ENCODE results near the gene CTTNBP2. TPM values are rescaled to one million over a fixed set of nuclear protein-coding genes. Genes with fewer than 3 reads are reported as not detected.

The CTTNBP2 gene
- total and polyA plus RNA-seq, 10 of the 15 experiments (the other 5 are each of a cell fraction or from before 2014, with no cell fraction given) = 0.04 to 0.43 TPM; not detected in 8

DNA sequence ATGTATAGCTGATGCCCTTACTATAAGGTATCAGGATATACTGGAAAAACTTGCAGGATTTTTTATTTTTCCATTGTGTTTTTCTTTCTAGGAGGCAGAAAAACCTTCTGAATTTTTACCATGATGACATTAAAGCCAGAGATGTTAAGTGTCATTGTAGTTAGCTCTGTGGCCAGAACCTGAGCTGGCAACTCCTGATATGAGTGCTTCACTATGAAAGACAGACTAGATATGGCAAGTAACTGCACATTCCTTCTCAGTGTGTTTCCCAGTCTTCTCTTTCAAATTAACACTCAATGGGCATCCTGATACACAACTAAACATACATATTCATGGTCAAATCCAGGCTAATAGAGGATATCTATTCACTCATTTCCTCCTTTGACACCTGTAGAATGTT lies 166.2 kb downstream of the CTTNBP2 start:
- no TSS peak for BruUV-seq (replicated peaks)
- Histone ChIP-seq H2AFZ (ENCODE audit: control insufficient read depth, low read depth, low read length) (no peak overlapping the region), H3K4me3 (no peak overlapping the region), H3K9me3 (replicated peaks; ENCODE audit: control insufficient read depth, insufficient read depth, low read length) (no peaks in the 10 kb centered on the region), H4K20me1 (ENCODE audit: control insufficient read depth, insufficient read depth) (no peaks in the 10 kb centered on the region), H3K27me3 (replicated peaks in 1 of 2; ENCODE audit: control insufficient read depth in 2 of 2, insufficient read depth in 2 of 2, low read length in 1 of 2) (no peaks in the 10 kb centered on the region), H3K27ac (ENCODE audit: control insufficient read depth, insufficient read depth) (no peak overlapping the region), H3K4me1 (ENCODE audit: control insufficient read depth, insufficient read depth, low read length) (no peaks in the 10 kb centered on the region), H3K4me2 (ENCODE audit: control insufficient read depth, insufficient read depth) (no peak overlapping the region), H3K36me3 (ENCODE audit: control insufficient read depth in 2 of 2, insufficient read depth in 2 of 2, low read length in 1 of 2) (no peaks in the 10 kb centered on the region), H3K9ac (ENCODE audit: control insufficient read depth, insufficient read depth, low read length) (no peak overlapping the region), H3K79me2 (ENCODE audit: control insufficient read depth, insufficient read depth, low read length) (no peaks in the 10 kb centered on the region)
- POLR2A ChIA-PET = no interaction called here
- intact Hi-C loops (cut with micrococcal nuclease; ENCODE audit: unreplicated experiment) (no loop called here), in situ Hi-C loops (cut with MboI) (no loop called here)
- CTCF ChIA-PET = interaction anchor here (2.1 to 2.6 kb wide), 2 partner anchors 9 to 306 kb away, joined by 5 to 9 read pairs; no protein-coding TSS in a partner anchor
- RAD21 ChIA-PET (ENCODE audit: unreplicated experiment) = interaction anchor here (0.8 to 1.3 kb wide), 2 partner anchors 9 to 248 kb away, joined by 3 to 4 read pairs; no protein-coding TSS in a partner anchor
- DNase-seq (ENCODE audit: low read depth, low spot score) = no peak
- TF ChIP-seq TARDBP (IDR thresholded peaks at IDR 0.05; ENCODE audit: borderline replicate concordance) = no peak
- FAIRE-seq = no peak
- ATAC-seq = peak; percentile 75
- SMC1A ChIA-PET (ENCODE audit: uncharacterized antibody, unreplicated experiment) = interaction anchor here (1.2 kb wide), 2 partner anchors 29 to 91 kb away, joined by 3 to 4 read pairs; no protein-coding TSS in a partner anchor

DNA sequence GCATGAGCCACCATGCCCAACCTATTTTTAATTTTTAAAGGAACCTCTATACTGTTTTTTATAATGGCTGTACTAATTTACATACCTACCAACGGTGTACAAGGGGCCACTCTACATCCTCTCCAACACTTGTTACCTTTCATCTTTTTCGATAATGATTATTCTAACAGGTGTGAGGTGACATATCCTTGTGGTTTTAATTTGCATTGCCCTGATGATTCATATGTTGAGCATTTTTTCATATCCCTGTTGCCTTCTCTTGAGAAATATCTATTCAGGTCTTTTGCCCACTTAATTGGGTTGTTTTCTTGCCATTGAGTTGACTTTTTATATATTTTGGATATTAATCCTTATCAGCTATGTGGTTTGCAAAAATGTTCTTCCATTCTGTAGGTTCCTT lies 167.0 kb downstream of the CTTNBP2 start:
- in situ Hi-C loops (cut with MboI) (no loop called here), intact Hi-C loops (cut with micrococcal nuclease; ENCODE audit: unreplicated experiment) (no loop called here)
- Histone ChIP-seq H3K79me2 (ENCODE audit: control insufficient read depth, insufficient read depth, low read length) (no peaks in the 10 kb centered on the region), H2AFZ (ENCODE audit: control insufficient read depth, low read depth, low read length) (no peak overlapping the region), H3K4me1 (ENCODE audit: control insufficient read depth, insufficient read depth, low read length) (no peaks in the 10 kb centered on the region), H3K9me3 (replicated peaks; ENCODE audit: control insufficient read depth, insufficient read depth, low read length) (no peaks in the 10 kb centered on the region), H3K27ac (ENCODE audit: control insufficient read depth, insufficient read depth) (no peak overlapping the region), H3K36me3 (ENCODE audit: control insufficient read depth in 2 of 2, insufficient read depth in 2 of 2, low read length in 1 of 2) (no peaks in the 10 kb centered on the region), H3K27me3 (replicated peaks in 1 of 2; ENCODE audit: control insufficient read depth in 2 of 2, insufficient read depth in 2 of 2, low read length in 1 of 2) (no peaks in the 10 kb centered on the region), H3K9ac (ENCODE audit: control insufficient read depth, insufficient read depth, low read length) (no peak overlapping the region), H3K4me2 (ENCODE audit: control insufficient read depth, insufficient read depth) (no peak overlapping the region), H4K20me1 (ENCODE audit: control insufficient read depth, insufficient read depth) (no peaks in the 10 kb centered on the region), H3K4me3 (no peak overlapping the region)
- FAIRE-seq (no peak), ATAC-seq (peak; percentile 88), DNase-seq (ENCODE audit: low read depth, low spot score) (no peak)
- BruUV-seq (replicated peaks) = no TSS peak
- CTCF ChIA-PET = interaction anchor here (2.1 to 2.6 kb wide), 2 partner anchors 10 to 305 kb away, joined by 5 to 9 read pairs; no protein-coding TSS in a partner anchor
- SMC1A ChIA-PET (ENCODE audit: uncharacterized antibody, unreplicated experiment) = interaction anchor here (0.6 to 1.2 kb wide), 3 partner anchors 28 to 452 kb away, joined by 3 to 4 read pairs (median 3); no protein-coding TSS in a partner anchor
- POLR2A ChIA-PET = no interaction called here
- 2% methylated on average over 2 of the region's 2 CpGs for WGBS (ENCODE audit: insufficient coverage, insufficient replicate concordance, low lambda C conversion rate, missing lambda C conversion rate)
- RAD21 ChIA-PET (ENCODE audit: unreplicated experiment) = interaction anchor here (1.3 kb wide), 1 partner anchor 10 kb away, joined by 4 read pairs; no protein-coding TSS in a partner anchor
- TF ChIP-seq TBL1XR1 (IDR thresholded peaks at IDR 0.05; ENCODE audit: low read depth, low read length) = no peak
- TF ChIP-seq NBN (IDR thresholded peaks at IDR 0.05) = no peak
- TF ChIP-seq POLR2AphosphoS2 (IDR thresholded peaks at IDR 0.05; ENCODE audit: low read depth, low read length) = no peak
- TF ChIP-seq, protein P1, sequence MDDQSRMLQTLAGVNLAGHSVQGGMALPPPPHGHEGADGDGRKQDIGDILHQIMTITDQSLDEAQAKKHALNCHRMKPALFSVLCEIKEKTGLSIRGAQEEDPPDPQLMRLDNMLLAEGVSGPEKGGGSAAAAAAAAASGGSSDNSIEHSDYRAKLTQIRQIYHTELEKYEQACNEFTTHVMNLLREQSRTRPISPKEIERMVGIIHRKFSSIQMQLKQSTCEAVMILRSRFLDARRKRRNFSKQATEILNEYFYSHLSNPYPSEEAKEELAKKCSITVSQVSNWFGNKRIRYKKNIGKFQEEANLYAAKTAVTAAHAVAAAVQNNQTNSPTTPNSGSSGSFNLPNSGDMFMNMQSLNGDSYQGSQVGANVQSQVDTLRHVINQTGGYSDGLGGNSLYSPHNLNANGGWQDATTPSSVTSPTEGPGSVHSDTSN (IDR thresholded peaks at IDR 0.05; ENCODE audit: insufficient replicate concordance, low read depth, low read length) = no peak
- TF ChIP-seq, protein P2, sequence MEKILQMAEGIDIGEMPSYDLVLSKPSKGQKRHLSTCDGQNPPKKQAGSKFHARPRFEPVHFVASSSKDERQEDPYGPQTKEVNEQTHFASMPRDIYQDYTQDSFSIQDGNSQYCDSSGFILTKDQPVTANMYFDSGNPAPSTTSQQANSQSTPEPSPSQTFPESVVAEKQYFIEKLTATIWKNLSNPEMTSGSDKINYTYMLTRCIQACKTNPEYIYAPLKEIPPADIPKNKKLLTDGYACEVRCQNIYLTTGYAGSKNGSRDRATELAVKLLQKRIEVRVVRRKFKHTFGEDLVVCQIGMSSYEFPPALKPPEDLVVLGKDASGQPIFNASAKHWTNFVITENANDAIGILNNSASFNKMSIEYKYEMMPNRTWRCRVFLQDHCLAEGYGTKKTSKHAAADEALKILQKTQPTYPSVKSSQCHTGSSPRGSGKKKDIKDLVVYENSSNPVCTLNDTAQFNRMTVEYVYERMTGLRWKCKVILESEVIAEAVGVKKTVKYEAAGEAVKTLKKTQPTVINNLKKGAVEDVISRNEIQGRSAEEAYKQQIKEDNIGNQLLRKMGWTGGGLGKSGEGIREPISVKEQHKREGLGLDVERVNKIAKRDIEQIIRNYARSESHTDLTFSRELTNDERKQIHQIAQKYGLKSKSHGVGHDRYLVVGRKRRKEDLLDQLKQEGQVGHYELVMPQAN (conservative IDR thresholded peaks at IDR 0.05) = no peak
- TF ChIP-seq, protein P3, sequence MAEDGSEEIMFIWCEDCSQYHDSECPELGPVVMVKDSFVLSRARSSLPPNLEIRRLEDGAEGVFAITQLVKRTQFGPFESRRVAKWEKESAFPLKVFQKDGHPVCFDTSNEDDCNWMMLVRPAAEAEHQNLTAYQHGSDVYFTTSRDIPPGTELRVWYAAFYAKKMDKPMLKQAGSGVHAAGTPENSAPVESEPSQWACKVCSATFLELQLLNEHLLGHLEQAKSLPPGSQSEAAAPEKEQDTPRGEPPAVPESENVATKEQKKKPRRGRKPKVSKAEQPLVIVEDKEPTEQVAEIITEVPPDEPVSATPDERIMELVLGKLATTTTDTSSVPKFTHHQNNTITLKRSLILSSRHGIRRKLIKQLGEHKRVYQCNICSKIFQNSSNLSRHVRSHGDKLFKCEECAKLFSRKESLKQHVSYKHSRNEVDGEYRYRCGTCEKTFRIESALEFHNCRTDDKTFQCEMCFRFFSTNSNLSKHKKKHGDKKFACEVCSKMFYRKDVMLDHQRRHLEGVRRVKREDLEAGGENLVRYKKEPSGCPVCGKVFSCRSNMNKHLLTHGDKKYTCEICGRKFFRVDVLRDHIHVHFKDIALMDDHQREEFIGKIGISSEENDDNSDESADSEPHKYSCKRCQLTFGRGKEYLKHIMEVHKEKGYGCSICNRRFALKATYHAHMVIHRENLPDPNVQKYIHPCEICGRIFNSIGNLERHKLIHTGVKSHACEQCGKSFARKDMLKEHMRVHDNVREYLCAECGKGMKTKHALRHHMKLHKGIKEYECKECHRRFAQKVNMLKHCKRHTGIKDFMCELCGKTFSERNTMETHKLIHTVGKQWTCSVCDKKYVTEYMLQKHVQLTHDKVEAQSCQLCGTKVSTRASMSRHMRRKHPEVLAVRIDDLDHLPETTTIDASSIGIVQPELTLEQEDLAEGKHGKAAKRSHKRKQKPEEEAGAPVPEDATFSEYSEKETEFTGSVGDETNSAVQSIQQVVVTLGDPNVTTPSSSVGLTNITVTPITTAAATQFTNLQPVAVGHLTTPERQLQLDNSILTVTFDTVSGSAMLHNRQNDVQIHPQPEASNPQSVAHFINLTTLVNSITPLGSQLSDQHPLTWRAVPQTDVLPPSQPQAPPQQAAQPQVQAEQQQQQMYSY (CRISPR knock-in tag; IDR thresholded peaks at IDR 0.05) = no peak
- no peak for TF ChIP-seq CHD4 (IDR thresholded peaks at IDR 0.05)
- TF ChIP-seq ZNF384 (IDR thresholded peaks at IDR 0.05; ENCODE audit: borderline replicate concordance, low read depth, low read length) = no peak
